Activated T-helper 1 cell treated with Interleukin-2 at 50 U/mL for 16 hours (primary cell): Measurements from ENCODE around the gene RPH3AL.
"Not testable (repeated sequence)": the region's sequence is repeated elsewhere in the genome, so short reads cannot be mapped to it uniquely, and the experiment has no call there.

Experiments
- DNase-seq: peaks from one replicate; pipeline ENCODE4 v3.0.0-alpha.2; 2020; ENCODE audit warnings: low read depth

Gene RPH3AL

GRCh38 chr17:282000-282911 lies 70.4 kb downstream of the RPH3AL start:
- DNase-seq, result no peak

GRCh38 chr17:281365-281999 lies 71.1 kb downstream of the RPH3AL start:
- DNase-seq, result no peak

GRCh38 chr17:280901-281300 lies 71.7 kb downstream of the RPH3AL start:
- DNase-seq, result no peak

GRCh38 chr17:280216-280615 lies 72.4 kb downstream of the RPH3AL start:
- DNase-seq, result no peak

GRCh38 chr17:279776-280175 lies 72.8 kb downstream of the RPH3AL start:
- DNase-seq, result no peak

GRCh38 chr17:279331-279730 lies 73.3 kb downstream of the RPH3AL start:
- no peak for DNase-seq

GRCh38 chr17:278676-279059 lies 73.9 kb downstream of the RPH3AL start:
- no peak for DNase-seq

- DNase-seq, result no peak
Measured at GRCh38 chr17:278055-278675, 74.4 kb downstream of the RPH3AL start.

- no peak for DNase-seq
Measured at GRCh38 chr17:274902-275301, 77.7 kb downstream of the RPH3AL start.

GRCh38 chr17:273981-274832 lies 78.4 kb downstream of the RPH3AL start:
- no peak for DNase-seq

- DNase-seq, result not testable (repeated sequence)
Measured at GRCh38 chr17:272856-273255, 79.8 kb downstream of the RPH3AL start.

GRCh38 chr17:271928-272623 lies 80.5 kb downstream of the RPH3AL start:
- not testable (repeated sequence) for DNase-seq

- DNase-seq, result no peak
Measured at GRCh38 chr17:269616-270514, 82.7 kb downstream of the RPH3AL start.

- no peak for DNase-seq
Measured at GRCh38 chr17:266701-267667, 85.6 kb downstream of the RPH3AL start.

GRCh38 chr17:266219-266618 lies 86.4 kb downstream of the RPH3AL start:
- DNase-seq, result no peak

GRCh38 chr17:265718-266117 lies 86.9 kb downstream of the RPH3AL start:
- DNase-seq, result no peak

GRCh38 chr17:263773-264172 lies 88.8 kb downstream of the RPH3AL start:
- DNase-seq, result no peak

- no peak for DNase-seq
Measured at GRCh38 chr17:263271-263670, 89.3 kb downstream of the RPH3AL start.

GRCh38 chr17:261635-262034 lies 91.0 kb downstream of the RPH3AL start:
- DNase-seq, result no peak
